Measurements from ENCODE around the gene LYPD8.
"Not testable (repeated sequence)": the region's sequence is repeated elsewhere in the genome, so short reads cannot be mapped to it uniquely, and the experiment has no call there.

LYPD8 gene, protein sequence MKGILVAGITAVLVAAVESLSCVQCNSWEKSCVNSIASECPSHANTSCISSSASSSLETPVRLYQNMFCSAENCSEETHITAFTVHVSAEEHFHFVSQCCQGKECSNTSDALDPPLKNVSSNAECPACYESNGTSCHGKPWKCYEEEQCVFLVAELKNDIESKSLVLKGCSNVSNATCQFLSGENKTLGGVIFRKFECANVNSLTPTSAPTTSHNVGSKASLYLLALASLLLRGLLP

DNA sequence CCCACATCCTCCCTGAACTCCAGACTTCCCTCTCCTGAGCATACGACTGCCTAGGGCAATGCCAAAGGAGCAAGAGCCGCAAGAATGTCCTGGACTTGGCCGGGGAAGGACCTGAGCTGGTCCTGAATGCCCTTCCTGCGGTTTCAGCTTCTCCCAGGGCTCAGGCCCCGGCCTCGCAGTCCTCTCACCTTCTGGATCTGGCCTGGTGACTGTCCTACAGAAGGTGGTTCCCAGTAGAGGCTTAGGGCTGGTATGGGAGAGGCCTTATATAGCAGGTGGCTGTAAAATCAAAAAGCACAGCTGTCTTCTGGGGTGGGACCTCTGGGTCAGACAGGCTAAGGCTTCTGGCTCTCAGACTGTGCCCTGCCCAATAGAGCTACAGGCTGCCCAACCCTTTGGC, at the start of gene LYPD8:
LYPD8 (minus strand) TSS at position 243 of the 400 bp plus-strand sequence. CDS start 4,678 bp downstream, outside the sequence.
- DNase-seq: no peak

- DNase-seq: peak; percentile 63
Observed at GRCh38 chr1:248804771-248805681, 49.5 kb upstream of the LYPD8 start.

DNA sequence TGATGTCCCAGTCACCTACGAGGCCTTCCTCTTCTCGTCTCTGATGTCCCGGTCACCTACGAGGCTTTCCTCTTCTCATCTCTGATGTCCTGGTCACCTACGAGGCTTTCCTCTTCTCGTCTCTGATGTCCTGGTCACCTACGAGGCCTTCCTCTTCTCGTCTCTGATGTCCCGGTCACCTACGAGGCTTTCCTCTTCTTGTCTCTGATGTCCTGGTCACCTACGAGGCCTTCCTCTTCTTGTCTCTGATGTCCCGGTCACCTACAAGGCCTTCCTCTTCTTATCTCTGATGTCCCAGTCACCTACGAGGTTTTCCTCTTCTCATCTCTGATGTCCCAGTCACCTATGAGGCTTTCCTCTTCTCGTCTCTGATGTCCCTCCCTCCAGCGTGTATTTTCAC, 47.9 kb upstream of the LYPD8 start:
- DNase-seq: not testable (repeated sequence)

DNA sequence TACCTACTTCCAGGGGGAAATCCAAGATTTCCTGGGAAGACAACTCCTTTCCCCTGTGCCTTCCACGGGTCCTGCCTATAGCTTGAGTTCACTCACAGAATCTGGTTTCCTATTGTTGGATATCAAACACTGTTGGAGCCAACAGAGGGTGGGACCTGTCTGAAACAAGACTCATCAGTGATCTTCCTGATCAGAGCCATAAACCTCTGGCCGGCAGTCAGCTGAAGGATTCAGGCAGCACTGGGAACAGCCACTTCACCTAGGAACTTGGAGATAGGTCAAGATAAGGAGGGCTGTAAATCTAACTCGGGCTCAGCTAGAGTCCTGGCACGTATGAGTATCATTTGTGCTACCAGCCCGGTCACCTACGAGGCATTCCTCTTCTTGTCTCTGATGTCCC, 46.9 kb upstream of the LYPD8 start:
- DNase-seq: no peak

DNA sequence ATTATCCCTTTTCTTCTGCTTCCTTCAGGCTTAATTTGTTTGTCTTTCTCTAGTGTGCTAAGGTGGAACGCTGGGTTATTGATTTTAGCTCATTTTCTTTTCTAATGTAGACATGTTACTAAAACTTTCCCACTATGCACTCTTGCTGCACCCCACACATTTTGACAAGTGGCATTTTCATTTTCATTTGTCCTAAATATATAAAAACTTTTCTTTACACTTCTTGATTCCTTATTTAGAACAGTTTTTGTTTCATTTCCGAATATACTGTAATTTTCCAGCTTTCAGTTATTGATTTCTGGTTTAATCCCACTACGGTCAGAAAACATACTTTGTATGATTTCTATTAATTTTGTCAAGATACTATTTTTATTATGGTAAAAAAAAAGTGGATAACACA, 44.9 kb upstream of the LYPD8 start:
- DNase-seq: no peak

- no peak for DNase-seq
Observed at GRCh38 chr1:248798791-248799190, 43.2 kb upstream of the LYPD8 start.

- DNase-seq: not testable (repeated sequence)
Observed at GRCh38 chr1:248794663-248795062, 39.1 kb upstream of the LYPD8 start.

DNA sequence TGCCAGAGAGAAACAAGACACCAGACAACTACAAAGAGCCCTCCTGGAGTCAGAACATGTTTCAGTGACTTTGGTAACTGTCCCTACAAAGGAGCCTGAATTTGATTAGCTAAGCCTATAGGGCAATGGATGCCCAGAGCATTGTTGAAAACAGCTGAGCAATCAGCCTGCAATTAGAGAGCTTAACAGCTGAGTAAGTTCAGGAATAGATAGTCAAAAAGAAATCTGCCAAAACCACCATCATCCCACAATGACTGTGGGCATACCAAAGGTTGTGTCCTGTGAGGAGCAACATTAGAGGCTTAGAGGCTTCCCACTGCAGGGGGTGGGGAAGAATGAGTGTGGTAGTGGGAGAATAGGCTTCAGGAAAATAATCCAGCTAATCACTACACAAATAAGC, 38.0 kb upstream of the LYPD8 start:
- DNase-seq: no peak

DNA sequence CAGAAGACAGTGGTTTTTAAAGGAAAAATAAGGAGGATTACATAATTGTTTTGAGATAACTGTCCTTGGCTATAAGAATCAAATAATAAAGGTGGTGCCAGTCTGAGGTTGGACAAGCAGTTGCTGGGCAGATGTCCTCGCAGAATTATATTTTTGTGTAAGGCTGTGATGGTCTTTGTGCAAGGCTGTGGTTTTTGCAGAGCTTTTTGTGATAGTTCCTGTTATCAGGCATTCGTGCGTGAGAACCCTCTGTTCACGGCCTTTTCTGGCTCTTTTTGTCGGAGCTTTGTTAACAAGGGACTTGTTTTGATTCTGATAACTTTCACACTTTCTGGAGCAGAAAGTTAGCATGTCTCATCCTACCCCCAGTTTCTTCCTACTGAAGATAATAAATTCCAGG, 36.8 kb upstream of the LYPD8 start:
- no peak for DNase-seq

GRCh38 chr1:248791010-248791409, 35.5 kb upstream of the LYPD8 start:
- DNase-seq: no peak

- no peak for DNase-seq
Observed at GRCh38 chr1:248790456-248790855, 34.9 kb upstream of the LYPD8 start.

GRCh38 chr1:248789337-248789736, 33.8 kb upstream of the LYPD8 start:
- not testable (repeated sequence) for DNase-seq

DNA sequence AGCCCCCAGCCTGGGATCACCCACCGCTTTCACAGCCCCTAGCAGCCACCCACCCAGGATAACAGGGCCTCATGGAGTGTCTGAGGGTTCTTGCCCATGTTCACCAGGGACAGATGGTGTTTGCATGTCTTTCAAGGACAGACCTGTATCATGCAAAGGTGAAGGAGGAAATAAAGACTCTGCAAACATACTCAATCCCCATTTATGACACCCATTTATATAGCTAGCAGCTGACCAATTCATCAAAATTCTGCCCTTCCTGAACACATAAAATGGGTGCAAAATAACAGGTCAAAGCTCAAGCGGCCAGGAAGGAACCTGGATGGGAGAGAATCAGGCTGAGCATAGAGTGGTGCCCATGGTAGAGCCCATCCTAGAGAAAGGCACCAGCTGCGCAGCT, 32.8 kb upstream of the LYPD8 start:
- DNase-seq: no peak

DNA sequence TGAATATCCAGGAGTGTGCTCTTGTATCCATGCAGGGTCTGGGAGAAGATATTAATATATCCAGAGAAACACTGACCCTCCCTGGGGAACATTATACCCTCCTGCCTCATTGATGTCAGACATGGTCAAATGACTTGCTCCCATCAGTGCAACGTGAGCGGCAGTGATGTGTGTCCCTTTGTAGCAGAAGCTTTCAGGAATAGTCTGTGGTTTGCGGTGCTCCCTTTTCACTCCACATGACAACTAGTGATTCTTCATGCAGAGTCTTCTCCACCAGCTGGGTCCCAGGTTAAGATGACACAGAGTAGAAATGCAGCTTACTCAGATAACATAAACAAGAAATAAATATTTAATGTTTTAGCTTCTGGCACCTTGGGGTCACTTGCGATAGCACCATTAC, 31.9 kb upstream of the LYPD8 start:
- DNase-seq: no peak

DNA sequence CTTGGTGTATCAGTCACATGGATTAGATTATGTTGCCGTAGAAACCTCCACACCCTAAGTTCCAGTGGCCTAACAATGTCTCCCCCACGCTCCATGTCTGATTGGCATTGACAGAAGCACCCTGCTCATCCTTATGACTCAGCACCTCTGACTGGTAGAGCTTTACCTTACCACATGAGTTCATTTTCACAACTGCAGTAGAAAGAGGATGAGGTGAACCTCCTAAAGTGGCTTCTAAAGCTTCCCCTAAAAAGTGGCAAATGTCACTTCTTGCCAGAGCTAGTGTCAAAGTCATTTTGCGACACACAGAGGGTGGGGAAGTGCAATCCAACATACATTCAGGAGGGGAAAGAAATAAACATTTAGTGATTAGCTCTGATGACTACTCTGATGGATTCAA, 30.6 kb upstream of the LYPD8 start:
- DNase-seq: peak; percentile 17

- no peak for DNase-seq
Observed at GRCh38 chr1:248783367-248783766, 27.8 kb upstream of the LYPD8 start.

- peak; percentile 45 for DNase-seq
Observed at GRCh38 chr1:248782416-248783141, 27.0 kb upstream of the LYPD8 start.

DNA sequence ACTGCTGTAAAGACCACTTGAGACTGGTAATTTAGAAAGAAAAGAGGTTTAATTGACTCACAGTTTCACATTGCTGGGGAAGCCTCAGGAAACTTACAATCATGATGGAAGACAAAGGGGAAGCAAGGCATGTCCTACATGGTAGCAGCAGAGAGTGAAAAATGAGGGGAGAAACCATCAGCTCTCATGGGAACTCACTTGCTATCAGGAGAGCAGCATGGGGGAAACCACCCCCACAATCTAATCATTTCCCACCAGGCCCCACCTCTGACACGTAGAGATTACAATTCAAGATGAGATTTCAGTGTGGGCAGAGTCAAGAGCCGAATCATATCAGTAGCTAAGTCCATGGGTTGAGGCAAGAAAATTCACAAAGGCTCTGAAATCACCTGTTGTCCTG, 23.8 kb upstream of the LYPD8 start:
- DNase-seq: no peak

GRCh38 chr1:248778906-248779305, 23.3 kb upstream of the LYPD8 start:
- DNase-seq: no peak

DNA sequence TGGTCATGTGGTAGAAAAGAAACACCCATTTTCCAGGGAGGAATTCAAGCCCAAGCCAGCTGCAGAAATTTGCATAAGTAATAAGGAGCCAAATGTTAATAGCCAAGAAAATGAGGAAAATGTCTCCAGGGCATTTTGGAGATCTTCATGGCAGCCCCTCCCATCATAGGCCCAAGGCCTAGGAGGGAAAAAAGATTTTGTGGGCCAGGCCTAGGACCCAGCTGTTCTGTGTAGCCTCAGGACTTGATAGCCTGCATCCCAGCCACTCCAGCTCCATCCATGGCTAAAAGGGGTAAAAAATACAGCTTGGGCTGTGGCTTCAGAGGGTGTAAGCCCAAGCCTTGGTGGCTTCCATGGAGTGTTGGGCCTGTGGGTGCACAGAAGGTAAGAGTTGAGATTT, 21.4 kb upstream of the LYPD8 start:
- DNase-seq: no peak

- no peak for DNase-seq
Observed at GRCh38 chr1:248775441-248775840, 19.9 kb upstream of the LYPD8 start.

DNA sequence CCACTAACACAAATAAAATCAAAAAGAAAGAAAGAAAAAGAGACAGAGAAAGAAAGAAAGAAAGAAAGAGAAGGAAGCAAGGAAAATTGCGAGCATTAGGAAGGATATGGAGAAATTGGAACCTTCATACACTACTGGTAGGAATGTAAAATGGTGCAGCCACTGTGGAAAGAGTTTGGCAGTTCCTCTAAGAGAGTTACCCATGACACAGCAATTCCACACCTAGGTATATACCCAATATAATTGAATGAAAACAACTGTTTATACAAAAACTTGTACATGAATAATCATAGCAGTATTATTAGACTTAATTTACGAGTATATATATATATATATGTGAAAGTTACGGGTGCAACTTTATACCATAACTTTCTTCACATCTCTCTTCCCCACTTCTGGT, 4.1 kb upstream of the LYPD8 start:
- DNase-seq: no peak

- no peak for DNase-seq
Observed at GRCh38 chr1:248758352-248758751, 2.8 kb upstream of the LYPD8 start.

DNA sequence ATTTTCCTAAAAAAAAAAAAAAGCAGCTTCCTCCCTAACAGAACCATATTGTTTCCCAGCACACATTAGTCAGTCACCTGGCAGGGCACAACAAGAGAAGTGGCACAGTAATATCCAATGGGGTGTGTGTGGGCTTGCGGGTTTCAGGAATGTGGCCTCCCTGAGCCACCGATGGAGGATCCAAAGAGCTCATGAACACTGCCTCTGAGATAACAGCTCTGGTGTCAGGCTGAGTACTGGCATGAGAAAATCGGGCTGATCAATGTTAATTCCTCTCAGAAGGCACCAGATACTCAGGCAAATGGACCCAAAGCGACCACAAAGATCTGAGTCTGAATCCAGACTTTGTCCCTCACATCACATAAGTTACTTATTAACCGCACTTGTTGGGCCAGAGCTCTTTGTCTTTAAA, 2.2 kb upstream of the LYPD8 start:
- no peak for DNase-seq

All from RPMI8226 (cell line).